Muscle of arm (tissue), 12 donors: Measurements from ENCODE around the gene RXRG. TPM values are rescaled to one million over a fixed set of nuclear protein-coding genes. Genes with fewer than 3 reads are reported as not detected.

Experiments
- DNase-seq: peaks from one replicate; pipeline ENCODE4 v3.0.0-alpha.2; 2013
- polyA plus RNA-seq, 12 donors: library from polyadenylated mRNA; unstranded; fragments of 120-200 nt; gene quantifications; one replicate each; pipeline ENCODE4 v1.2.1, GENCODE V29; 2013; ENCODE audit not compliant: insufficient read length in 12 of 12

RXRG gene
- polyA plus RNA-seq, 12 donors: 30.4 to 68.1 (median 56.0) TPM; not detected in 1

DNA sequence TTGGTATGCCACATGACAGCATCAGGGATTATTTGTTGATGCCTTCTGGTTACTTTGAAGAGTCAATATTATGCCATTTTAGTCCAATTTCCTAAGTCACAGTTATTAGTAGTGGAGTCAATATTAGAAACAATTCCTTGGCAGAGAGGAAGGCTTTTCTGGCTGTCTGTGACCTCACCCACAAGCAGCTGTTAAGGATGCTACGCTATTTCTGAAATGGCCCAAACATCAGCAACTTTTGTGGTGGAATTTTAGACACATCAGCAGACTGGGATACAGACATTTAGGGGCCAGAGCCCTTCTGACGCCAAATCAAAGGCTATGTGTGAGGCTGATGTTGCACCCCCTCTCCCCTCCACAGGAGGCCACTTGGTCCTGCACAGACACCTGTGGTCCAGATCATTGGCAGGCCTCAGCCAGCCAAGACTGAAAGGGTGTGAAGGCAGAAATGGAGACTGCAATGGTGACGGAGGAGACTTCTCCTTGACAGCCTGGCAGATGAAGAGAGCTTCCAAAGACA is 9.2 kb upstream of the RXRG start:
- no peak for DNase-seq

DNA sequence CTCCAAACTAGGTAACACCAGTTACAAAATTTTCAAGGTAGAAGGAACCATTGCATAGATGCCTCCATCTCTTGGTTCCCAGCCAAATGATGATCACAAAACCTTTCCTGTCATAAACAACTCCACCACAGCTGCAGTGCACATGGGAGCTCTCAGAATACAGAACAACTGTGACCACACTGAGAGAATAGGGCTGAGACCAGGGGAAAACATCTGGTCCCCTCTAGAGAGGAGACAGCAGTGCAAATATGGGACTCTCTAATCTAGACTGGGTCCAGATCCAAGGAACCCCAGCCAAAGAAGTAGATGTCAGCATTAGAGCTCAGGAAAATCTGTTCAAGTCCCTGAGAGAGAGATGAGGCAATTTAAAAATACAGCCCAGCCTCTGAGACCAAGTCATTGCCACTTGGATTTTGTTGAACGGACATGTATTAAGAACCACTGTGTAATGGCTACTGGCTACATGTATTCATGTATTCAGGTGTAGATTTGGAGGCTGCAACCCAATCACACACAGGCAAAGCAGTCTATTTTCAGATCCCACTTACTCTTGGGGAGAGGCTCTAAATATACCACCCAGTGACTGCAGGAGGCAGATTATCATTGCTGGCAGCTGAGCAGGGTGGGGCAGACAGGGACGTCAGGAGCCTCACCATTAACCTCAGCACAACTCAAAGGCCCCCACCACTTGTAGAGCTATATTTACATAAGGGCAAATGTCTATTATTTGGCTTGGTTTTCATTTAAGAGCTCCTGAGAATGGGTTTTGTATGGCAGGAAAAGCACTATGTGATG is 7.6 kb upstream of the RXRG start:
- DNase-seq: no peak

DNA sequence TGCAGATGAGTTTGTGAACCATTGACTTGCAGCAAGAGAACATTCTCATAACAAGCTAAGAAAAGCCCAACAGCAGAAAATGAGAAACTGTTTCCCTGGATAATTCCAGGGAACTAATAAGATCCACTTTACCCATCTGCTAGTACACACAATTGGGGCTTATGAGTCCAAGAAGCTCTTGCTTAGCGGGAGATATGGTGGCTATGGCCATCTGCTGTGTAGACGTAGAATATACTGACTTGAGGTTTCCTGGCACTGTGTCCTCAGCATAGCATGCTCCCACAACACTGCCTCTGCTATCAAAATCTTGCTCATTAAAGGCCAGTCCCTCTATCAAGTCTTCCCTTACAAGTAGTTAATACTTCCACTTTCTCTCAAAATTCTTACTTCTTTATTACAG is 6.8 kb upstream of the RXRG start:
- no peak for DNase-seq

DNA sequence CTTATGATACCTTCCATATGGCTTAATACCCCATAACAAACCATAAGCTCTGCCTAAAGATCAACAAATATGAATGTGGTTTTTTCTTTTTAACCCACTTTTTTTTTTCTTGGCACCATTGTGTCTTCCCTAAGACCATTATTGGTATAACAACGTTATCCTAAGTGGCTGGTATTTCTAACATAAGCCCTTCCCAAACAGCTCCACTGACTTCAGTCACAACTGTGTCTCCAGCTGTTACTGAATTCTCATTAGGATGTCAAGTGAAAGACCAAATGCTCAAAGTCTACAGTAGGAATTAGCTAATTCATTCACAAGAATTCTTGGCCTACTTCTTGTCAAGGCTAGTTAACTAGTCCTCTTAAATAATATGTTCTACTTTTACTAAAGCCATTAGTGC is 4.2 kb upstream of the RXRG start:
- no peak for DNase-seq

DNA sequence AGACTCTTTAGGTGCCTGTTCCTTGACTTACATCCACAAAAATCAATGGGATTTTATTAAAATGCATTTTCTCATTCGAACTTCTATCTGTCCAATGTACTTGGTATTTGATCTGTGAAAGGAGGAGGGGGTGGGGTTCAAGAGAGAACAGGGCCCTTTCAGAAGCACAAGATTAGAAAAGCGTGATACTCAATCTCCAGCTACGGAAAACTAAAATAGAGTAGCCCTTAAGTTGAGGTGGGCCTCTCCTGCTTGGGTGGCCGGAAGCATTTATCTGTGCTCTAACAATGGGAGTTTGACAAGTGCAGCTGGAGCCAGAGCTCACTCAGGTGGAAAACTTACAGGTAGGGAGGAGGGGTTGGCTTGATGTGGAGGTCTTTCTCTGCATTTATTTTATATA is 462 bp upstream of the RXRG start:
- no peak for DNase-seq

DNA sequence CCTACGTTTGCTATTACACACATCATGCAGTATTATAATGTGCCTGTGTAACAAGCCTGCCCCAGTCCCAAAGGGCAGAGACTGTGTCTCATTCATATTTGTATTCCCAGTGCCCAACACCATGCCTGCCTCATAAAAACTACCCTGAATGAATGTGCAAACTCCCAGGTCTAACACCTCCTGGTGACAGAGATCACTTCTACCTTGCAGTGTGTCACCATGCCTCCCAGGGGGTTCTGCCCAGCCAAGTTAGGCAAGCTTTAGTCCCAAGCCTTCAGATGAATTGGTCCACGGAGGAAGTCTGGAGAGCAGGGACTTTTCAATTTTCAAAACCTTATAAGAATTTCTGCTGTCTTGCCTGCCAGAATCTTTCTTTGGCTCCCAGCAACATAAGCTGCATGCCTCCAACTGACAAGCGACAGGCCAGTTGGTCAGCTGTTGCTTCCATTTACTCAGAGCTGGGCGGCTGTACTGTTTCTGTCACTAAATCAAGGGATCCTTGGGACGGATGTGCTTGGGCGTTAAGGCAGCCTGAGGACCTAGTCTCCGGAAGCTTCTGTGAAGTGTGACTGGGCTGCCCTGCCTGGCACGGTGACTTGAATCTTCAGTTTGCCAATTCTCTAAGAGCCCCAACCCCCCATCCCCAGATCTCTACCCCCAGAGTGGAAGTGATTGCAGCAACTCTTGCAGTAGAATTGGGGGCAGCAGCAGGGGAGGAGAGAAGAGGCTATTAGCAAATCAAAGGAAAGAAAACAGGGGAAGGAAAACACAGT is 1.2 kb downstream of the RXRG start:
- peak; percentile 77 for DNase-seq

DNA sequence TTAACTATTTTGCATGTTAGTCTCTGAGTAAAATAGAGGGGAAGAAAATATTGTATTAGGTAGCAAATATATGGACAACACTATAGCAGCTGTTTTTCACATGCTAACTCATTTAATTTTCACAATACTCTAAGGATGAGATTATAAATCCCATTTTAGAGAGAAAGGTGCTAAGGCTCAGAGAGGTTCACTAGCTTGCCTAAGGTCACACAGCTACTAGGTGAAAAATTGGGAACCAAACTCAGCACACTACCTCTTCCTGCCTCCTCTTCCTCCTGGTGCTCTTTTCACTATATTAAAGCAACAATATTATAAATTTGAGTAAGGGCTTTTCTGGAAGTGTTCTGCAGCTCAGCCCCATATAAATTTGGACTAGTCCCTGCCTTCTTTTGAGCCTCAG is 2.3 kb downstream of the RXRG start:
- no peak for DNase-seq

DNA sequence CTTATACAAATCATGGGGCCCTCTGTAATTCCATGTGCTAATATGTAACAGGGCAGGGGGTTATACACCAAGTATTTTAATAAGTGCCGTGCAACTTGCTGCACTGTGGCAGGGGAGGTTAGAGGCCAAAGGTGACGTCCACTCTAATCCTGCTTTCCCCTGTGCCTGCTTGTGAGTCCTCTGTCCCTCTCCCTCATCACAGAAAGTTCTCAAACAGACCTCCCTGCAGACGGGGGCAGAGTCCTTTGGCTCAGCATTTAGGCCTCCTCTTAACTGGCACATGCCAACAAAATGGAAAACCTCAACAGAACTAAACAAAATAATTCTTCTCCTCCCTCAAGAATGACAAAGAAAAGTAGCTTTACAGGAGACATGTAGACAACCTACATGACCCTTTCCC is 2.9 kb downstream of the RXRG start:
- DNase-seq: no peak

DNA sequence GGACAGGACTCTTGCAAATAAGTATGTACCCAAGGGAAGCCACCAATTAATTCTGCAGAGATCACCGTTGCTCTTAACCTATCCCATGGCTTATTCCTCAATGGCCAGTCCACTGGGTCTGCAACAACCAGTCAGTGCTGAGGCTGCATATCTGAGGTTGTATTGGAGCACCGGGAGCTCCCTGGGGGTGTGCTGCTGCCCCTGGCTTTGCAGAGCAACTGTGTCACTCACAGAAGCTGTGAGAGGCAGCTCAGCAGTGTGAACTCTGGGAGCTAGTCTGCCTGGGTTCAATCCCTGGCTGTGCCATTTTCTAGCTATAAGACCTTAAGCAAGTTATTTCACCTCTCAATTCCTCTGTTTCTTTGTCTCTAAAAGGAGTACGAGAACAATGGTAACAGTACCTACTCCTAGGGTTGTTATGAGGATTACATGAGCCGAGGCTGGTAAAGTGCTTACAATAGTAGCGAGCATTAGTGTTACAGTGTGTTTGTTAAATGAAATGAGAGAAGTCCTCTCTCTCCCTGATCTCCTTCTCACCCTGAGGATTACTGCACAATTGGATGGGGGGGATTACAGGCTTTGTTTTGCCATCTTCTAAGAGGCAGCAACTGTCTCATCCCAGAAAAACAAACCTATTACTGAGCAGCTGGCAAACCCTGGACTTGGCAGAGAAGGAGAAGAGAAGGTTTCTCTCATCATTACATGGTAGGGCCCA is 3.6 kb downstream of the RXRG start:
- DNase-seq: no peak

DNA sequence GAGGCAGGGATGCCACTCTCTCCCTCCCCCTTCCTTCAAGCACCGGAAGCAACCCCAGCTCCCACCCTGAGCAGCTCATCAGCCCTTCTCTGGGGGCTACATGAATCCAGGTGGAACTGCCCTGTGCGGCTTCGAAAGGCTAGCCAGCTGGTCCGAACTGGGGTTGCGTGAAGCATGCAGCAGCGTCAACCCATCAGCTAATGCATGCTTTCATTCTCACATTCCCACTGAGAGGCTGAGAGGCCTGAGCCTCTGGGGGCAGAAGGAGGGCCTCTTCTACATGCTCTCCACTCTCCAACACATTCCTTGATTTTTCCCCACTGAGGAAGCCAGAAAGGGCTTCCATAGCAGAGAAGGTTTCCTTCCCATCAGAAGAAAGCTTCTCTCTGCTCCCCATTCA is 5.6 kb downstream of the RXRG start:
- no peak for DNase-seq

DNA sequence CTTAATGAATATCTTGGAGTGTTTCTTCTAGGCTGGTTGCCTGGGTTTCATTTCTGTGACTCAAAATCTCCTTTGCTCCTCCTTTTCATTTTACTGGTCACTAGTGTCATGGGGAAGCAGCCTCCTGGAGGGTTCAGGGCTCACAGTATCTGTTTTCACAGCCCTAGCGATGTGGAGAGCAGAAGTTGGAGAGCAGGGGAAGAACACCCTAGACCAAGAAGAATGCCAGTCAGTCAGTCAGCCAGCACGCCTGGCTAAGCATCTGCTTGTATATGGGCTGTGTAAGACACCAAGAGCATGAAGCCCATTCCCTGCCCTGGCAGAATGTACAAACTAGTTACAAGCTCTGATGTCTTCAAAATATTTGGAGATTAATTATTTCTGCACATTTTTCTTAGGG is 7.9 kb downstream of the RXRG start:
- DNase-seq: no peak

DNA sequence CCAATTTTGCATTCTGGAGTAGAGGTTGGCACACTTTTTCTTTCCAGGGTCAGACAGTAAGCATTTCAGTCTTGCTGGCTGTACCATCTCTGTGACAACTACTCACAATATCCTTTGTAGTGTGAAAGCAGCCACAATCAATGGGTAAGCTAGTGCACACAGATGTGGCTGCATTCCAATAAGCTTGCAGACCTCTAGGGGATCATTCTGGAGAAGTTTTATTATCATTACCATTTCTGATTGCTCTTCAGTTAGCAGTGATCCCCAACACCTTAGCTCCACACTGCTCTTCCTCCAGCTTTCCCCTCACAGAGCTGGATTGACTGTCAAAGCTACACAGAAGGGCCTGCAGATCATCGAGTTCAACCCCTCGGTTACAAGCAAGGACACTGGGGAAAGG is 9.1 kb downstream of the RXRG start:
- no peak for DNase-seq

DNA sequence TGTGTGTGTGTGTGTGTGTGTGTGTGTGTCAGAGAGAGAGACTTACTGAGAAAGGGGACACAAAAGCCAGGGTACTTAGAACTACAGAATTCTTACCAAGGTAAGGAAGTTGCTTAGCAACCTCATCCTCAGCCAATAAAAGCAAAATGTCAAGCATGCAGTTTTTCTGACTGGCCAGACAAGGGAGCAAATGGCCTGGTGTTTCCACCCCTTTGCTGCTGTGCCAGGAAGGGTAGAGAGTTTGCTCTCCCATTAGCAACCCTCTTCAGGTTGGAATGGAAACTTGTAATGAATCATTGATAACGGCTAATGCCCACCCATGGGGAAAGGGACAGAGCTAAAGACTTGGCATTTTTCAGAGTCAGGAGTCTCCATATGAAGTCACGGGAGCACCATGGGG is 10.6 kb downstream of the RXRG start:
- no peak for DNase-seq

DNA sequence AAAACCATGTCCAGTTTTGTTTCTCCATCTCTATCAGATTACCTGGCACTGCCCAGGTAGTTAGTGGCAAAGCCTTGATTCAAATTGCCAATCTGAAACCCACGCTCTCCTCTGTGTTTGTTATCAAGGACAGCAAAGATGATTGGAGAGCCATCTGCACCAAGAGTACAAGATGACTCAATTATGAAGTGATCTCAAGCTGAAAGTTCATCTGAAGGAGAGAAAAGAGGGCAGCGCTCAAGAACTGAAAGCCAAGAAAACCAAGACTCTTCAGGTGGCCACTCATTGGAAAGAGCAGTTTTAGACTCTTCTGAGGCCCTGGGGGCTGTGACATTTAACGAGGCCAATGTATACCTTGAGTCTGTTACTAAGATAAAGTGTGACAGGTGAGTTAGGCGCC is 13.8 kb downstream of the RXRG start:
- DNase-seq: no peak

DNA sequence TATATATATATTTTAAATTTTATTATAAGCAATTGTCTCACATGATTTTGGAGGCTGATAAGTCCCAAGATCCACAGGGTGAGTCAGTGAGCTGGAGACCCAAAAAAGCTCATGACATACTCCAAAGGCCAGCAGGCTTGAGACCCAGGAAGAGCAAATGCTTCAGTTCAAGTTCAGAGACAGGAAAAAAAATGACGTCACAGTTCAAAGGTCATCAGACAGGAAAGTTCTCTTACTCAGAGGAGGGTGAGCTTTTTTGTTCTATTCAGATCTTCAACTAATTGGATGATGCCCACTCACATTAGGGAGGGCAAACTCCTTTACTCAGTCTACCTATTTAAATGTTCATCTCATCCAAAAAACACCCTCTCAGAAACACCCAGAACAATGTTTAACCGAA is 18.2 kb downstream of the RXRG start:
- DNase-seq: no peak

DNA sequence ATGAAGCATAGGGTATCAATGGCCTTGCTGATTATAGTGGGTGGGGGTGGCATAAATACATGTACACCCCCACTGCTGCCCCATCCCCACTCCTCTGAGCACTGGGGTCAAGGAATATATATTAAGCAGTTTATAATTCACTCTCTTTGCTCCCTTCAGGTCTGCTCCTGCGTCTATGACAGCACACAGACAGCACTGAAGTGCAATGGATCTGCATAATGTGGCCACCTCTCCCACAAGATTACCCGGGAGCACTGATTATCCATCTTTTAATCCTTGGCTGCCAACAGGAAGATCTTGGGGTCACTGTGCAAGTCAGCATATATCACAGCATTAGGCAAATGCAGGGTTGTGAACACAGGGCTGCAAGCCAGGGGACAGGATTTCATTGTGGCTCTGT is 19.3 kb downstream of the RXRG start:
- no peak for DNase-seq

DNA sequence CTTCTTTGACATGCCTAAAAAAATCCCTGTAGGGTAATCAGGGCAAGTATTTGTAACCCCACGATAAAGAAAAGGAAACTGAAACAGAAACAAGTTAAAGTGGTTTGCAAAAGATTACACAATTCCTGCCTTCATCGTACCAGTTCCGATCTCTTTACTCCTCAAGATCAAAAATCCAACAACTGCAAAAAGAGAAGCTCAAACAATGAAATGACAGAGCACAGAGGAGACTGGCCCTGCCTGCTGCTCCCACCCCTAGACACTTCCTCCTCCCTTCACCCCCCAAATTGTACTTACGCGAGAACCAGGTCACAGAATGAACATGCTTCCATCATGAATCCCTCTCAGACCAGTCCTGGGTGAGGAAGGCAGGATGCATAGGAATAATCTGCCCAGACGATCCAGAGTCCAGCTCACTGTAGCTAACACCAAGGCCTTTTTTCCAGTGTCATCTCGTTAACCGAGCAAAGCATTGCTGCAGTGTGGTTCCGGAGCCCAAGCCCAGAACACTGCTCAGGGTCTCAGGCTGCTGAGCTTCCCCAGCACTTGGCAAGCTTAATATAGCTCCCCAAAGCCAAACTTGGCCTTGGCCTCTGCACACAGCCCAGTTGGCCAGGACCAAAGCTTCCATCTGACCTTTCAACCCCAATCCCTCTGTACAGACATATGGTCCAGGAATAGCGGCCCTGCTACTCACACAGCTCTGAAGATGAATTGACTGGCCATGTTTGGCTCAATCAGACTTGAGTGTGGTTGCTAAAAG is 20.3 kb downstream of the RXRG start:
- DNase-seq: peak; percentile 46

DNA sequence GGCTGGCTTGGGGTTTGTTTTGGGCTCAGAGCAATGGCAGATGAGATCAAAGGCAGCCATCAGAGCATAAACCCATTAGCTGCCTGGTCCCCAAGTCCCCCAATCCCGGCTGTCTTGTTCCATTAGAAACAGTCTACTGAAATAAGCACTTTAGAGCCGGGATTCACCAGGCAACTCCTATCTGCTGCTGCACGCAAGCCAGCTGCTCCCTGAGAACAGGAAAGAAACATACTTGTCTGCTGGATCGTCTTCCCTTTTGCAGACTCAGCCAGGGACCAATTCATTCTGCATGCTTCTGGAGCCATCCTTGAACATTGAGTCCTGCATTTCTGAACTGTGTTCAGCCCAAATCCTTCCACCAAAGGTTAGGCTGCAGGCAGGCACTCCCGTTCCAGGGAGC is 21.8 kb downstream of the RXRG start:
- DNase-seq: no peak

DNA sequence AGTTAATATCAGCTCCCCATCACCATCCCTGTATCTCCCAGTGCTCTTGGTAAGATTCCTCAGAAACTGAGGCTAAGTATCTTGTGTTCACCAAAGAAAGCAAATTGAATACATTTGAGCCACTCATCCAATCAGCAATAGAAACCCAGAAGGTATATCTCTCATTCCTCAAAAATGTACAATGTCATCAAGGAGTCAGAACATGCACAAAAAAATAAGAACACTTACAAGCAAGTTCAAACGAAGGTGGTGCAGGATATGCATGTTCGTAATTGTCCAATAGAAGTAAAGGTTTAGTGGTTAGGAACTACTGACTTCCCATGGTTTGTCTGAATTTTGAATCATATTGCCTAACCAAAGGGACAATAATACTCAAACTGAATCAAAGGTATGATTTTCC is 24.3 kb downstream of the RXRG start:
- no peak for DNase-seq

DNA sequence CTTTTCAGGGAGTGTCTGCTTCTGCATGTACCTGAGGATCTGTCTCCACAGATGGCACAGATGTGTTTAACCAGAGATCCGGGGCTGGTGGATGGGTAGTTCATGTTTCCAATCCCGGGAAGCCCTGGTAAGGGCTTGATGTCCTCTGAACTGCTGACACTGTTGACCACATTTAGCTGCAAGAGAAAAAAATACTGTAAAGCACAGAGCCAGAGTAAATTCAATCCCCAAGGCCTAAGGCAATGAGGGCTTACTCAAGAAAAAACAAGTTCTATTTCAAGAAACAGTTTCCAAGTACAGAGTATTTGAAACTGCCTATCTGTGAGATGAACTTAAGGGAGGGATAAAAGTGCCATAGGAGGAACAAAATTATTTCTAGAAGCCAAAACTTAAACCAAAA is 25.1 kb downstream of the RXRG start:
- no peak for DNase-seq

DNA sequence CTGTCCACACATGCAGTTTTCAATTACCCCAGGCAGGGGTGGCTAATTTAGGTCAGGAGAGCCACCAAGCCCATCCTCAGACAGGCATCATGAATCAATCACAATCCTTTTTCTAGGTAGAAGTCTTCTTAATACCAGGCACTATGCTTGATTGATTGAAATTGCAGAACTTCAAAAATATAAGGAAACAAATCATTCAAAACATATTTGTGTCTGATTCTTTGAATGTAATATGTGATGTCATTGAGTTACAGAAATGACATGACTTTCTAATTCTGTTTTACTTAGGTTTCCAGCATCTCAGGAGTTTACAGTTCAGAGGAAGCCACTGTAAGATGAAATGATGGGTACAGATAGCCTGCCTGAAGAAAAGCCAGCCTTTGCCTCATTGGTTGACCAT is 26.7 kb downstream of the RXRG start:
- no peak for DNase-seq

DNA sequence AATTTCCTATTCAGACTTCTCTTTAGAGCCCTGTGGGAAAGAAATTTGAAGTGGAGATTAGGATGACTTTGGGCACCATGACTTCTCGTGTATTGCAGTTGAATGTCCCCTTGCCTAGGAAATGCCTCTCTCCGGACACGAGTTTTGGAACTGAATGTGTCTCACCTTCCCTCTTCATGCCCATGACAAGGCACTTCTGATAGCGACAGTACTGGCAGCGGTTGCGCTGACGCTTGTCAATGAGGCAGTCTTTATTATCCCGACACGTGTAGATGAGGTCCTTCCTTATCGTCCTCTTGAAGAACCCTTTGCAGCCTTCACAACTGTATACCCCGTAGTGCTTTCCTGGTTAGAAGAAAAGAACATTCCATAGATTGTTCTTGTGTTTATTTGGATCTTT is 28.1 kb downstream of the RXRG start:
- no peak for DNase-seq
